Measurements from ENCODE around the gene STK4. TPM values are rescaled to one million over a fixed set of nuclear protein-coding genes. Genes with fewer than 3 reads are reported as not detected.

The STK4 gene
- total and polyA plus RNA-seq, 12 donors: 7.1 to 39.3 (median 28.0) TPM

- no peaks in the 10 kb centered on the region for H3K36me3 ChIP-seq (replicated peaks in 1 of 2)
- no peak for DNase-seq
- peaks cover 10% of the 10 kb centered on the region for H3K27me3 ChIP-seq
- no peak overlapping the region for H3K27ac ChIP-seq
- no peaks in the 10 kb centered on the region for H3K9me3 ChIP-seq (replicated peaks in 1 of 3)
- WGBS, 4 donors: 74 to 92% (median 79%) methylated on average over 5 of the region's 5 CpGs
- intact Hi-C loops (cut with DNase I): loop anchor here in 1 of 2 donors (10.0 kb wide), 1 partner anchor 180 kb away; no protein-coding TSS in a partner anchor
- H3K4me1 ChIP-seq (replicated peaks in 1 of 2): peaks cover 0 to 5% of the 10 kb centered on the region in 2 donors
- TF ChIP-seq CTCF (IDR thresholded peaks at IDR 0.05) (no peak), POLR2A (IDR thresholded peaks at IDR 0.05) (no peak)
- H3K4me3 ChIP-seq: no peak overlapping the region
Measured at GRCh38 chr20:45104786-45105185, 138.5 kb downstream of the STK4 start.

- no peak overlapping the region for H3K4me3 ChIP-seq
- TF ChIP-seq POLR2A (IDR thresholded peaks at IDR 0.05) (no peak), CTCF (IDR thresholded peaks at IDR 0.05) (no peak)
- 88 to 93% (median 92%) methylated on average over 2 of the region's 2 CpGs for WGBS, 4 donors
- H3K27ac ChIP-seq: no peak overlapping the region
- no peaks in the 10 kb centered on the region for H3K9me3 ChIP-seq (replicated peaks in 1 of 3)
- peaks cover 9% of the 10 kb centered on the region for H3K27me3 ChIP-seq
- DNase-seq: no peak
- peaks cover 0 to 5% of the 10 kb centered on the region in 2 donors for H3K4me1 ChIP-seq (replicated peaks in 1 of 2)
- H3K36me3 ChIP-seq (replicated peaks in 1 of 2): no peaks in the 10 kb centered on the region
- intact Hi-C loops (cut with DNase I): loop anchor here in 1 of 2 donors (10.0 kb wide), 1 partner anchor 179 kb away; no protein-coding TSS in a partner anchor
Measured at GRCh38 chr20:45105317-45105716, 139.0 kb downstream of the STK4 start.

- no peaks in the 10 kb centered on the region for H3K36me3 ChIP-seq (replicated peaks in 1 of 2)
- H3K9me3 ChIP-seq (replicated peaks in 1 of 3): no peaks in the 10 kb centered on the region
- peaks cover 4% of the 10 kb centered on the region for H3K27me3 ChIP-seq
- intact Hi-C loops (cut with DNase I): loop anchor here in 1 of 2 donors (10.0 kb wide), 2 partner anchors 95 to 175 kb away; no protein-coding TSS in a partner anchor
- 82 to 92% (median 86%) methylated on average over 6 to 8 of the region's 8 CpGs for WGBS, 4 donors
- DNase-seq: no peak
- TF ChIP-seq CTCF (IDR thresholded peaks at IDR 0.05) (no peak), POLR2A (IDR thresholded peaks at IDR 0.05) (no peak)
- H3K4me3 ChIP-seq: no peak overlapping the region
- no peaks in the 10 kb centered on the region for H3K4me1 ChIP-seq (replicated peaks in 1 of 2)
- no peak overlapping the region for H3K27ac ChIP-seq
Measured at GRCh38 chr20:45109634-45110033, 143.3 kb downstream of the STK4 start.

GRCh38 chr20:45110301-45110700 lies 144.0 kb downstream of the STK4 start:
- WGBS, 4 donors: 60 to 91% (median 80%) methylated on average over 1 to 11 of the region's 11 CpGs
- intact Hi-C loops (cut with DNase I): loop anchor here in 1 of 2 donors (10.0 kb wide), 1 partner anchor 96 kb away; no protein-coding TSS in a partner anchor
- no peak for DNase-seq
- H3K36me3 ChIP-seq (replicated peaks in 1 of 2): no peaks in the 10 kb centered on the region
- peaks cover 4% of the 10 kb centered on the region for H3K27me3 ChIP-seq
- H3K4me1 ChIP-seq (replicated peaks in 1 of 2): no peaks in the 10 kb centered on the region
- H3K27ac ChIP-seq: no peak overlapping the region
- TF ChIP-seq CTCF (IDR thresholded peaks at IDR 0.05) (no peak), POLR2A (IDR thresholded peaks at IDR 0.05) (no peak)
- no peak overlapping the region for H3K4me3 ChIP-seq
- H3K9me3 ChIP-seq (replicated peaks in 1 of 3): no peaks in the 10 kb centered on the region

Measured in adrenal gland (tissue), 12 donors.